NCI-H2196 (cell line): Measurements from ENCODE around the gene SORD.
"Not testable (repeated sequence)": the region's sequence is repeated elsewhere in the genome, so short reads cannot be mapped to it uniquely, and the experiment has no call there.

ENCODE experiments used
- DNase-seq: peaks from one replicate; lab custom pipeline; 2025; ENCODE audit not compliant: unreplicated experiment; lab: John Stamatoyannopoulos, UW

SORD gene

DNA sequence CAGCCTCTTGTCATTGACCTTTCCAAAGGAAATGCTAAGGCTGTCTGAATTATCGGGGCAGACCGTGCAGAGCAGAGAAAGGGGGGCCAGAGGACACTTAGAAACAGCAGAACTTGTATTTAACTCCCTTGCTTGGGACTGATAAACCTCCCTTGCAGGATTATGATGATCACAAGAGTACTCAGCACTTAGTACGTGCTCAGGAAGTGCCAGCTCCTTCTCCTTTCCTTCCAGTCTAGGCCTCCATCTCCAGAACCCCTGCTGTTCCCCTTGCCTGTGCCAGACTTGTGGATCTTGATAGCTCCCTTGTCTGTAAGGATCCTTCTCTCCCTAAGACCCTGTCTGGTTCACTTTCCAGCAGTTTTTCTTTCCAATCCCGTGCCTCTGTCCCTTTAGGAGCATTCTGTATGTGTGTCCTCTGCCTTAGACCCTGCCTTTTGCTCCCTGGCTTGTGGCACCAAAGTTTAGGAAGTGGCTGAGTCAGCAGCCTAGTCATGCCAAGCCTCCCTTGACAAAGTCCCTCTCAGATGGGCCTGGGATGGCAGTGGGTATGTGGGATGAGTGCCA is 747 bp downstream of the SORD start:
- no peak for DNase-seq

DNA sequence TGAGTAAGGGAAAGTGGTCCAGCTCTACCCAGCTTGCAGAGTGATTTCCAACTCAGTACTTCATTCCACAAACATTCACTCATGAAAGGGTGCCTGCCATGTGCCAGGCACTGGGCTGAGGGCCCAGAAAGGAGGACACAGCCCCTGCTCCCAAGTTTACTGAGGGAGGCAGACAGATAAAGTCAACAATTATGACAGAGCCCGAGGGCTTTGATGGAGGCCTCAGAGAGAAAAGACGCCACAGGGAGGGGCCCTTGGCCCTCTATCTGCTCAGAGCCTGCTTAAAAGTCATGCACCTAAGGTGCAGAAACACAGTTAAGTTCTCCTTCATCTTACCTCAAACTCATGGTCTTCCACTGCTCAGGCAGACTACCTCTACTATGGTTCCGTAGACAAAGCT is 1.7 kb downstream of the SORD start:
- DNase-seq: not testable (repeated sequence)

DNA sequence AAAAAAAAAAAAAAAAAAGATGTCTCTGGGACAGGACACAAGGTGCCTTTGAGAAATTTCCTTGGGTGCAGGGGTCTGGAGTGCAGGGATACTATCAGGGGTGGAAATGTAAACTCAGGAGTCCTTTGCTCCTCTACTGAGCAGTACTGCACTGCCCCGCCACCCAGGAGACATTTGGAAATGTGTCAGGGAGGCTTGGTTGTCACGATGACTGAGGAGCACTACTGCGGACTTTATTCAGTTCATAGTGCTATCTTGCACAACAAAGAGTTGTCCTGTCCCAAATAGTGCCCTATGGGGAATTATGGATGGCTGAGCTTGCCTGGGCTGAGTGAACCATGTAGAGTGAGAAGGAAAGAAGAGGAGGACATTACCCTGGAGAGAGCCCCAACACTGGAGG is 2.6 kb downstream of the SORD start:
- DNase-seq: not testable (repeated sequence)

DNA sequence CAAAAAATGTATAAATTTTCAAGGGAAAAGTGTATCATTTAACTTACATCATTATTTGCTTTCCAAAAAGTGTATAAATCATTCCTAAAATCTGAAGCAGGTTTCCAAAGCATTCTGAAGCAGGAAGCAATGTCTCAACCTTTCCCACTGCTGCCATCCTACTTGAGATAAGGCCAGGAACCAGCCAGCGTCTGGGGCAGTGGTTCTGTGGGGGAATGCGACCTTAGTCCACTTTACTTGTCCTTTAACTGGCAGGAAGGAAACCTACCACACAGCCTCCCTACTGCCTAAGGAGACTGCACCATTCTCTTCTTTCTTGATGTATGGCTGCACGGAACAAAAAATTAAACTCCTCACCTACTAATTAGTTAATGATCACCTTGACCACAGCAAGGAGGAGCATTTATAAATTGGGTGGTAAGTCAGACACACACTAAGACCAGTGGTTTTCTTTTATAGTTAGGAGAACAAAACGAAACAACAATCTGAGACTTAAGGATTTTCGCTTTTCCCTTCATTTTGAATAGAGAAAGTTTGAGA is 3.7 kb downstream of the SORD start:
- no peak for DNase-seq

DNA sequence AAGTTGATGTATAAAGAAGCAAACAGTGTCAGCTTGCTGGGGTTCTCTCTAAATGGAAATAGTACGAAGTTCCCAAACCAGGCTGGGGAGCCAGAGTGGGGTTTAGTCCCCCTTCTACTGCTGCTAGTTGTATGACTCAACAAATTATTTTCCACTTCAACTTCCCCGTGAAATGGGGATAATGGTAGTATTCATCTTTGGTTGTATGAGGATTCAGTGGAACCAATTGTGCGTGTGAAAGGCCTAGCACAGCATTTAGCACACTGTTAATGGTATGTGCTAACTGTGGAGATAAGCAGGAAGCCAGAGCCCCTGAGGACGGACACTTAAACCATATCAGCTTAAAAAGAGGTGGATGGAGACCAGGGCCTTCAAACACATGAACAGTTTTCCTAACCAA is 4.2 kb downstream of the SORD start:
- DNase-seq: no peak

DNA sequence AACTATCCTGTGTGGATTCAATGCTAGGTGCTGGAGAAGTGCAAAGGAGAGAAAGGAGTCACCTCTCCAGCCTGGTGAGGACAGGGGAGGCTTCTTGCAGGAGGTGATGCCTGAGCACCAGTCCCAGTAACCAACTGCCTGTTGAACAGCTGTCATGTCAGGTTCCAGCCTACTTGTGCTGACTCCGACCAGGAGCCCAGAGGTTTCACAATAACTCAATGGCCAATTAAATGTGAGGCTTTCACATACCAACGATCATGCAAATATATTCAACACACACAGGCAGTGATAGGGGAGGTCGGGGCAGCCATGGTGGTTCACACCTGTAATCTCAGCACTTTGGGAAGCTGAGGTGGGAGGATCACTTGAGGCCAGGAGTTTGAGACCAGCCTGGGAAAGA is 7.7 kb downstream of the SORD start:
- DNase-seq: no peak

DNA sequence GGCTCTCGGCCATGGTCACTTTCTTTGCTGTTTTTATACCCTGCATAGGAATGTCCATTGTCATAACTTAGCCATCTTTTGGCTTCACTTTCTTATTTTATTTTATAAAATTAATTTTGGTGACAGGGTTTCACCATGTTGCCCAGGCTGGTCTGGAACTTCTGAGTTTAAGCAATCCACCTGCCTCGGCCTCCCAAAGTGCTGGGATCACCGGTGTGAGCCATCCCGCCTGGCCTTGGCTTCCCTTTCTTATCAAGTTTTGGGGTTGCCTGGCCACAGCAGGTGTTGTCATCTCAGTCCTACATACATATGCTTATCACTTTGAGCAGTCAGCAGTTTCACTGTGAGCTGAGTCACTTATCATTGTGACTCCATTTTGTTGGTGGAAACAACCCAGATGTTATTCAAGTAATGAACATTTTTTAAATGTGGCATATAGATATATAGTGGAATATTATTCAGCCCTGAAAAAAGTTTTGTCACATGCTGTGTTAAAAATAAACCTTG is 8.6 kb downstream of the SORD start:
- not testable (repeated sequence) for DNase-seq

DNA sequence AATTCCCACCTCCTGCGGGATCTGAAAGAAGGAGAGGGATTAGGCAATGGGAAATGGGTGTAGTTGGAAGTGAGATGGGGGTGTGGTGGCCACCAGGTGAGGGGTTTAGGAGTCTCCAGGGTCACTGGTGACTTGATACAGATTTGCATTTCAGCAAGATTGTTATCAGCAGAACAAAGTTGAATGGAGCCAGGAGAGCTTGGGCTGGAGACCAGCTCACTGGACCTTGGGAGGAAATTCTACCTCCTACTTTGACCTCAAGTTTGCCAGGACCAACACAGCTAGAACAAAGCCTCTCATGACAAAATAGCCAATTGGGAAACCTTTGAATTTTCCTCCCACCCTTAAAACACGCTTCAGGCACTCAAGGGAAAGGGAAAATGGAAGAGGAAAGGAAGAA is 9.5 kb downstream of the SORD start:
- not testable (repeated sequence) for DNase-seq

DNA sequence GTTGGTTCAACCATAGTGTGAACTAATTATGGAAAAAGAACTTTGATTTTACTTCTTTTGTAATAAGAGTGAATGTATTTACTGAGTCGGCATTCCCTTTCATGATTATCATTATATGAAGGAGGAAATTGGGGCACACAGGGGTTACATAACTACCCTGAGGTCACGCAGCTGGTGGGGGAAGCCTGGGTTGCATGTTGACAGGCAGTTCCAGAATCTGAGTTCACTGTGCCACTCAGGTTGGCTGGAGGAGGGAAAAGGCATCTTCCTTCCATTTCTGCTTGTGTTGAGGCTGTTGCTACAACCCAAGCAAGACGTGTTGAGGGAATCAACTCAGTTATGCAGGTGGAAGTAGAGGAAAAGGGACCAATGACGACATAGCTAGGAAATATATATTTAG is 11.1 kb downstream of the SORD start:
- DNase-seq: not testable (repeated sequence)

DNA sequence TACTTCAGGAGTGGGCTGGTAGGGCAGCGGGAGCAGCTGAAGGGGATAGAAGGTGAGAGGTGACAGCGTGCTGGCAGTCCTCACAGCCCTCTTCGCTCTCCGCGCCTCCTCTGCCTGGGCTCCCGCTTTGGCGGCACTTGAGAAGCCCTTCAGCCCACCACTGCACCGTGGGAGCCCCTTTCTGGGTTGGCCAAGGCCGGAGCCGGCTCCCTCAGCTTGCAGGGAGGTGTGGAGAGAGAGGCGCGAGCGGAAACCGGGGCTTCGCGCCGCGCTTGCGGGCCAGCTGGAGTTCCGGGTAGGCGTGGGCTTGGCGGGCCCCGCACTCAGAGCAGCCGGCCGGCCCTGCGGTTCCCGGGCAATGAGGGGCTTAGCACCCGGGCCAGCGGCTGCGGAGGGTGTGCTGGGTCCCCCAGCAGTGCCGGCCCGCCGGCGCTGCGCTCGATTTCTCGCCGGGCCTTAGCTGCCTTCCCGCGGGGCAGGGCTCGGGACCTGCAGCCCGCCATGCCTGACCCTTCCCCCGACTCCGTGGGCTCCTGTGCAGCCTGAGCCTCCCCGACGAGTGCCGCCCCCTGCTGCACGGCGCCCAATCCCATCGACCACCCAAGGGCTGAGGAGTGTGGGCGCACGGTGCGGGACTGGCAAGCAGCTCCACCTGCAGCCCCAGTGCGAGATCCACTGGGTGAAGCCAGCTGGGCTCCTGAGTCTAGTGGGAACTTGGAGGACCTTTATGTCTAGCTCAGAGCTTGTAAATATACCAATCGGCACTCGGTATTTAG is 11.8 kb downstream of the SORD start:
- DNase-seq: not testable (repeated sequence)

DNA sequence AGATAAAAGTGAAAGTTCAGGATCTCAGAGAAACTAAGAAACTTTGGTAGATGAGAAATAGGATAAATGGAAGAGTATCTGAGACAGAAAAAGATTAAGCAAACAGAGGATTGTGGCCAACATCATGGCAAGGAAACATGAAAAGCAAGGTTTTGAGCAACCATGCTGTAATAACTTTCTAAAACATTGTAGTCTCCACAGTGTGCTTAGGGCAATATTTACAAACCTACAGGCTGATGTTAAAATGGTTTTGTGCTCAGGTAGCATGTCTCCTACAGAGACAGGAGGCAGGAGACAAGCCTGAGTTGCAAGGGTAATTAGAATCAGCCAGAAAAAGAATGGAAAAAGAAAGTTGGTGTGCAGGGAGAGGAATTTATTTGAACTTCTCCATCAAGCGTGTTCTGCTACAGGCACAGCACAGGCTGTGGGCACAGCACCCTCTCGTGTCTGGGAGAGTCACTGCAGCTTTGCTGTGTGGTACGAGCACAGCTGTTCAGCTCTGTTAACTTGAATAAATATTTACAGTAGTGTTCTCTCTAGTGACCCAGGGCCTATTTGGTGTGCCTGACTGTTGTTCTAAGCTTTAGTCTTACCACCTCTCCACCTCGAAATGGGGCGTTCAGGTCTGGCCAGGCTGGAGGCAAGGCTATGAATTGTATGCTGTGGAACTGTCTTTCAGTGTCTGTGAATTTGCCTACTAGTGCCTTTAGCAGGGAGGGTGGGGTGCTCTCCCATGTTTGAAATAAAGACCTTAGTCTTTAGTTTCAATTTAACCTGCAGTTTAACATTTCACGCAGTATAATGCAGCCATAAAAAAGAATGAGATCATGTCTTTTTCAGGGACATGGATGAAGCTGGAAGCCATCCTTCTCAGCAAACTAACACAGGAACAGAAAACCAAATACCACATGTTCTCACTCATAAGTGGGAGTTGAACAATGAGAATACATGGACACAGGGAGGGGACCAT is 14.1 kb downstream of the SORD start:
- peak; percentile 69 for DNase-seq

DNA sequence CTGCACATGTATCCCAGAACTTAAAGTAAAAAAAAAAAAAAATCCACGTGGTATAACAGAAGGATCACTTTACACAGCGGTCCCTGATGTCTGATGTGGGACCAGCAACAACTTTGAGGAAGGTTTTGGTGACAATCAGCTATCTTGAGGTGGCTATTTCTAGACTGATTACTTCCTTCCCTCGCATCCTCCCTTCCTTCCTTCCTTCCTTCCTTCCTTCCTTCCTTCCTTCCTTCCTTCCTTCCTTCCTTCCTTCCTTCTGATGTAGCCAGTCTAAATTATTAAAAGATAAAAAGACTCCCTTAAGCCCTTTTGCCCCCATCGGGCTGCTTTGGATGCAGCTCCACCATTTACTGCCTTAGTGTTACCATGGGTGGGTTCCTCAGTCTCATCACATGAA is 14.9 kb downstream of the SORD start:
- DNase-seq: no peak

DNA sequence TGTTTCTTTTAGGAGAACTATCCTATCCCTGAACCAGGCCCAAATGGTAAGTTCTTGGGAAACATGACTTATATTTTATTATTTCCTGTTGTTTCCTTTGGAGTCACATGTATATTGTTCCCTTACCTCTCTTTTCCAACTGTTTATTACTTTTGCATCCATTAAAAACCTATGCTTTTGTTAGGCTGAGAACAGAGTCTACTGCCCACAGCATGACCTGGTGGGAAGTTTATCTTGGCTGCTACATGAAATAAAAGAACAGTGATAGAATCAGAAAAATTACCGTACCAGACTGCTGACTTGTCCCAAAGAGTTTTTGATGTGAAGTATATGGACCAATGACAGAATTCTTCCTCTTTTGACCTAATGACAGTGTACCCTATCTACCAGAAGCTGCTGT is 17.4 kb downstream of the SORD start:
- not testable (repeated sequence) for DNase-seq

DNA sequence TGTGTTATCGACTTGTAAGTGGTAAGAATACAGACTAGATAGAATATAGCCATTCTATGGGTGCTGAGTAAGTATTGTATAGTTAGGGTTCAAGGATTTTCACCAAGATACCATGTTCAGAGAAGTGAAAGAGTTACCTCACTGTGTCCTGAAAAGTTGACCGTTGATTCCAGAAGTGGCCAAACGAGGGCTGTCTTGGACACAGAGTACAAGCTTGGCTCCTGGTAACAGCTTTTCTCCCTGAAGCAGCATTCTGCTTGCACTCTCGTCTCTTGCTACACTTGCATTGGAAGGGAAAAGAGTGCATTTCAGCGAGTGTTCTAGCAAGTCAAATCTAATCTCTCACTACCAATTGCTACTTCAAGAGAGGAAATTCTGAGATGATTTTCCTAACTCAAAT is 18.5 kb downstream of the SORD start:
- DNase-seq: not testable (repeated sequence)

DNA sequence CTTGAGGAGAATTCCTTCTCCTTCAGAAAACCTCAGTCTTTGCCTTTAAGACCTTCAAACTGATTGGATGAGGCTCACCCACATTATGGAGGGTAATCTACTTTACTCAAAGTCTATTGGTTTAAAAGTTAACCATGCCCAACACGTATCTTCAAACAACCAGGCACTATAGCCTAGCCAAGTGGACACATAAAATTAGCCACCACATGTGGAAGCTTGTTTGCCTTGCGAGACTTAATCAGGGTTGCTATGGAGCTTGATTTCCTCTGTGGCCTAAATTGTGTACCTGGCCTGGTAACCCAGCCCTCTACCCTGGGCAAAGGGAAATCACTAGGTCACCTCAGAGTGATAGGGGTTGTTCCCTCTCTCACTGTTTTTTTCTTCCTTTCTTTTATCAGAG is 19.9 kb downstream of the SORD start:
- DNase-seq: not testable (repeated sequence)

DNA sequence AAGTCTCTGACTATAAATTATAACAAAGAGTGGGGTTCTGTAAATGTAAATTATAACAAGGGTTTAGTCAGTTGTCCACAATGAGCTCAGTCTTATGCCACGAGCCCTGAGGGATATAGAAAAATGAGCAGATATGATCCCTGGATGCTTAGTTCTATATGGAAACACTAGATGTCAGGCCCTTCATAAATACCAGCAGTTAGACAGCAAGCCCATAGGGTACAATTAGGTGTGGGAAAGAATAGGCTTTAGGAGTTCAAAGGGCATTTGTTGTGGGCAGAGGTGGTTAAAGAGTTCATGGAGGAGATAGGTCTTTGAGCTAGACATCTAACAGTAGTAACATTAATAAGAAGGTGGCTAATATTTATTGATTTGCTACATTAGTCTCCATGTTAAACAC is 21.3 kb downstream of the SORD start:
- DNase-seq: not testable (repeated sequence)

DNA sequence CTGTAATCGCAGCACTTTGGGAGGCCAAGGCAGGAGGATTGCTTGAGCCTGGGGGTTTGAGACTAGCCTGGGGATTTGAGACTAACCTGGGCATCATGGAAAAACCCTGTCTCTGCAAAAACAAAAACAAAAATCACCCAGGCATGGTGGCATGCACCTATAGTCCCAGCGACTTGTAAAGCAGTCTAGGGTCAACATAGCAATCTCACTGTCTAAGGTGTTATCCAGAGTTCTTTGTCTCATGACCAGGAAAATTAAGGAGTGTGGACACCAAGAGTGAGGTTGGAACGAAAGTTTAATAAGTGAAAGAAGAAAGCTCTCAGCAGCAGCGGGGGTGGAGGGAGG is 25.4 kb downstream of the SORD start:
- not testable (repeated sequence) for DNase-seq

DNA sequence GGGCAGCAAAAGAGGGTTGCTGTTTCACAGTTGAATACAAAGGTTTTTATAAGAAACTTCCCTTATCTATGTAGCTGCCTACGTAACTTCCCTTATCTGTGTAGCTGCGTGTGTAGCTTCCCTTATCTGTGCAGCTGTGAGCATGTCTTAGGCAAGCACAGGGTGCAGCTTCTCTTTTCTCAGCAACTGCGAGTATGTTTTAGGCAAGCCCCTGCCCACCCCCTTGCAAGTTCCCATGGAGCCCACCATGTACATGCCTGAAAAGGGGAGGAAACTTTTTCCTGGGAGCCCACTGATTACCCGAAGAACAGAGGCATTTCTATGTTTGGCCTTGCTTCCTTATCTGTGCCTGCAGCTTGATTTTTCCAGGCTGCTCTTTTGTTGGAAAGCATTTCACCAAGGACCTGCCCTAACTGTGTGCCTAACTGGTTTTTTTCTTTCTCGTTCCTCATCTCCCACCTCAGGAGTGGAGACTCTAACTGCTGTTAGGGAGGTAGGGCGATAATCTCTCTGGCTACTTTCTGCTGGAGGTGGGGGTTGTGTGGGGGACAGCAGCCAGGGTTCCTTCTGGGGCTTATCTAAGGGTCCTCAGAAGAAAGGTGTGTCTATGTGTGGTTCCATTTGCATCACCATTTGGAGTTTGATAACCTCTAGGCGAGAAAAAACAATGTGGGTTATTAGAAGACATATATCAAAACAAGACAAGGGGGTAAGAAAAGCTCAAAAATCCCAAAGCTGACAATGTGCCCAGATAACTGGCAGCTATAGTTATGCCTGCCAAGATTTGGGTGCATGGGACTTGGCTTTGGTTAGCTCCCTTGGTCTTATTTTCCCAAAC is 26.0 kb downstream of the SORD start:
- no peak for DNase-seq

DNA sequence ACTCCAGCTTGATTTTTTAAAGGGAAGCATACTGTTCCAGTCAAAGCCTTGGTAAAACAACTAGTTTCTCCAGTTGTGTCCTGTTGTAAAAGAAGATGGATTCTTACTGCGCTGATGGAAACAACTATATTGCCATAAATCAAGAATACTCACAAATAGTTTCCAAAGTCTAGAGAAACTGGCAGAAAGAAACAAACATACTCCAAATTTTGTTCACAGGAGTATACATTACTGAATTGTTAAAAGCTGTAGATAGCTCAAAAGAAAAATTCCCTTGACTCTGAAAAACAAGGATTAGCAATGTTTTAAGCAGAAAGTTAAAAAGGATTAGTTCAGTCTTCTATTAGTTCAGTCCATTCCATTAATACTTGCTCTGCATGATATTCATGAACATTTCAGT is 27.6 kb downstream of the SORD start:
- DNase-seq: no peak

DNA sequence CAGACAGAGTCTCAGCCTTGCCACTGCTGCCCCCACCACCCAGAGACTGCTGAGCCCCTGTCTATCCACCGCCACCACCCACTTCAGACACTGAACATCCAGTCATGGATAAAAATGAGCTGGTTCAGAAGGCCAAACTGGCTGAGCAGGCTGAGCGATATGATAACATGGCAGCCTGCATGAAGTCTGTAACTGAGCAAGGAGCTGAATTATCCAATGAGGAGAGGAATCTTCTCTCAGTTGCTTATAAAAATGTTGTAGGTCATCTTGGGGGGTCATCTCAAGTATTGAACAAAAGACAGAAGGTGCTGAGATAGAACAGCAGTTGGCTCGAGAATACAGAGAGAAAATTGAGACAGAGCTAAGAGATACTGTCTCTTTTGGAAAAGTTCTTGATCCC is 29.7 kb downstream of the SORD start:
- not testable (repeated sequence) for DNase-seq
